Stimulated activated CD8-positive, alpha-beta memory T cell treated with anti-CD3 and anti-CD28 coated beads, Interleukin-15, amount 100 ng/mL, for 1 hour (primary cell): ENCODE measurements around the gene KPNA6.
"Not testable (repeated sequence)": the region's sequence is repeated elsewhere in the genome, so short reads cannot be mapped to it uniquely, and the experiment has no call there.

Experiments used
- DNase-seq: peaks from one replicate; pipeline ENCODE4 v3.0.0-alpha.2; 2020; ENCODE audit warnings: low read depth

The KPNA6 gene

GRCh38 chr1:32100807-32101708 is 6.8 kb upstream of the KPNA6 start:
- DNase-seq: no peak

DNA sequence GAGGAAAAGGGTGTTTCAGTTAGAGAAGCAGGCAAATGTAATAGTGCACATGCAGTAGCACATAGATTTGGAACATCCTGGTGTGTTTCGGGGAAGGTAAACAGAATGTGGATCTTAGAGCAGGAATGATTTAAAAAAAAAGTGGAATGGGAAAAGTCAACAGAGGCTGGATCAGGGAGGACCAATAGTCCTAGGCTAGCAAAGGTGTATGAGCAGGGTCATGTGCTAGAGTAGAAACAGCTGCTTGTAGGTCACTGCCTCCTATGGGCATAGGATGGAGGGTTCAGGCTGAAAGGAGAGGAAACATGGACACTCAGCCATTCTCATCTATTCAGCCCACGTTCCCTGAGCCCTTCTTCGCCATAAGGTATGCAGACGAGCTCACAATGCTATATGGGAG is 3.7 kb upstream of the KPNA6 start:
- DNase-seq: no peak

- no peak for DNase-seq
Measured at GRCh38 chr1:32105338-32105737, 2.5 kb upstream of the KPNA6 start.

GRCh38 chr1:32106663-32107275 is 1.1 kb upstream of the KPNA6 start:
- DNase-seq: no peak

DNA sequence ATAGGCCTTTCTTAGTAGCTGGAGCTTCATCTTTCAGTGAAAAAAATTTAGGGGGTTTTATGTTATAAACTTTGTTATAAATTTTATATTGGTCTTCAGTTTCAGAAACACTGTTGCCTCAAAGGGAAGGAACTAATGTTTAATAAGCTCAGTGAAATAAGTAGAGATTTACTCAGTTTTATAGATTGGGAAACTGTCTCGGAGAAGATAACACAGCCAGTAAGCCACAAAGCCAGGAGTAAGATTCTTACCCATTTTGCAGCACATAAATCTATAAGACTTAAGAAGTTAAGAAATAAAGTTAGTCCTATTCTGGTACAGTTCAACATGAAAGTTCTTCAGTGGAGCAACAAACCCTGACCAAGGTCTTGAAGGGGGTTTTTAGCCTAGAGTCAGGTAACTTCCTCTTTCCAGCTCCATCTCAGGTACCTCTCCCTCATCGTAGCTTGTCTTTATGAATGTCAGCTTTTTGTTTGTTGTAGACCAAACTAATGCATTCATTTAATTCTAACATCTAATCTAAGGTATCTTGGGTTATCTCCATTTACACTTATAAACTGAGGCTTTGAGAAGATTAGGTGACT is 3.3 kb downstream of the KPNA6 start:
- no peak for DNase-seq

DNA sequence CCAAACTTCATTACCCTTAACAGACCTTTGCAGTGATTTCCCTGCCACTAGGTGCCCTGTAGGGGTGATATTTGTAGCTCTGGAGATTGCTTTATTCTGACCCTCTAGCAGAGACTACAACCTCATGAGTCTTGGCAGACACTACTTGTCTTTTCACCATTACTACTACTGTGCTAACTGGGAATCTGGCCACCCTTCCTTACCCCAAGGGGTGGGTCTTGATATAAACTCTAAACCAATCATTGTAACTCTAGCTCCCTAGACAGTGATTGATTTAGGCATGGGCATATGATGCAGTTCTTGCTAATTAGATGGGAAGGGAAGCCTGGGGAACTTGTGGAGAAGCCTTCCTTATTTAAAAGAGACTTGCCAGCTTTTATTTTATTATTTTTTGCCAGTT is 3.9 kb downstream of the KPNA6 start:
- DNase-seq: no peak

DNA sequence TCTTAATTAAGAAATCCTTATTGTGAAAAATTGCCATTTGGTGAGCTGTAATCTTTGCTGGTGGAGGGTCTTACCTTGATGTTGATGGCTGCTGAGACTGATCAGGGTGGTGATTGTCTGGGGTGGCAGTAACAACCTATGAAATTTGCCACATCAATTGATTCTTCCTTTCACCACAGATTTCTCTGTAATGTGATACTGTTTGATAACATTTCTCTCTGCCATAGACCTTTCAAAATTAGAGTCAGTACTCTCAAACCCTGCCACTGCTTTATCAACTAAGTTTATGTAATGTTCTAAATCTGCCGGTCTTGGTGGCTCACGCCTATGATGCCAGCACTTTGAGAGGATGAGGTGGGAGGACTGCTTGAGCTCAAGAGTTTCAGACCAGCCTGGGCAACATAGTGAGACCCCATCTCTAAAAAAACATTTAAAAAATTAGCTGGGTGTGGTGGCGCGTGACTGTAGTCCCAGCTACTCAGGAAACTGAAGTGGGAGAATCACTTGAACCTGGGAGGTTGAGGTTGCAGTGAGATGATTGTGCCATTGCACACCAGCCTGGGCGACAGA is 5.0 kb downstream of the KPNA6 start:
- DNase-seq: no peak

DNA sequence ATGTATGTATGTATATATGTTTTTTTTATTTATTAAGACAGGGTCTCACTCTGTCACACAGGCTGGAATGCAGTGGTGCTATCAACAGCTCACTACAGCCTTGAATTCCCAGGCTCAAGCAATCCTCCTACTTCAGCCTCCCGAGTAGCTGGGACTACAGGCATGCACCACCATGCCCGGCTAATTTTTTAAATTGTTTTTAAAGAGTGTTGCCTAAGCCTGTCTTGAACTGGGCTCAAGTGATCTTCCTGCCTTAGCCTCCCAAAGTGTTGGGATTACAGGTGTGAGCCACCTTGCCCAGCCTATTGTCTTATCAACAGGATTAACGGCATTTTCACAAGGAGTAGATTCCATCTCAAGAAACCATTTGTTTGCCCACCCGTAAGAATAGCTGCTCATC is 5.6 kb downstream of the KPNA6 start:
- not testable (repeated sequence) for DNase-seq

GRCh38 chr1:32114420-32114819 is 6.6 kb downstream of the KPNA6 start:
- no peak for DNase-seq

GRCh38 chr1:32115496-32115895 is 7.6 kb downstream of the KPNA6 start:
- no peak for DNase-seq

GRCh38 chr1:32116531-32116930 is 8.7 kb downstream of the KPNA6 start:
- DNase-seq: no peak

- DNase-seq: no peak
Measured at GRCh38 chr1:32122151-32122550, 14.3 kb downstream of the KPNA6 start.

DNA sequence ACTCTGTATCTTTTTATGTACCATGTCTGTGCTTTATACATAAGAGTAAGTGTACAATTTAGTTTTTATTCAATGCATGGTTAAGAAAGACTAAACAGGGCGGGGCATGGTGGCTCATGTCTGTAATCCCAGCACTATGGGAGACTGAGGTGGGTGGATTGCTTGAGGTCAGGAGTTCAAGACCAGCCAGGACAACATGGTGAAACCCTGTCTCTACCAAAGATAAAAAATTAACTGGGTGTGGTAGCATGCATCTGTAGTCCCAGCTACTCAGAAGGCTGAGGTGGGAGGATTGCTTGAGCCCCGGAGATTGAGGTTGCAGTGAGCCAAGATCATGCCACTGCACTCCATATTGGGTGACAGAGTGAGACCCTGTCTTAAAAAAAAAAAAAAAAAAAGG is 15.5 kb downstream of the KPNA6 start:
- not testable (repeated sequence) for DNase-seq

DNA sequence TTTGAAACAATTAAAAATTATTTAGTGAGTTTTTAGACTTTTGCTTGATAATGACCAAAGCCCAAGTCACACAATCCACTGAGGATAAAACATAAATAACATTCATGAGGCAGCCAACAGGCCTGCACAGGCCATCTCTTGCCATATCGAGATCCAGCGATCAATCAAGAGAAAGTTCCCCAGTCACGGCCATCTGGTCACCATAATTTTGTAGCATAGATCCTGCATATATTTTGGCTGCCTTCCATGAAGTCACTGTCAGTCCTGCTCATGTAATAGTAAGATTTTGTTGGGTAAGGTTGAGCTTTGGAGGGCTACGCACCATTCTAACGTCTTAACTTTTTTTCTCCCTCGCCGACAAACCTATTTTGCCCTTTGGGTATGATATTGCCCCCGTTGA is 17.5 kb downstream of the KPNA6 start:
- no peak for DNase-seq

GRCh38 chr1:32126770-32127169 is 18.9 kb downstream of the KPNA6 start:
- no peak for DNase-seq

DNA sequence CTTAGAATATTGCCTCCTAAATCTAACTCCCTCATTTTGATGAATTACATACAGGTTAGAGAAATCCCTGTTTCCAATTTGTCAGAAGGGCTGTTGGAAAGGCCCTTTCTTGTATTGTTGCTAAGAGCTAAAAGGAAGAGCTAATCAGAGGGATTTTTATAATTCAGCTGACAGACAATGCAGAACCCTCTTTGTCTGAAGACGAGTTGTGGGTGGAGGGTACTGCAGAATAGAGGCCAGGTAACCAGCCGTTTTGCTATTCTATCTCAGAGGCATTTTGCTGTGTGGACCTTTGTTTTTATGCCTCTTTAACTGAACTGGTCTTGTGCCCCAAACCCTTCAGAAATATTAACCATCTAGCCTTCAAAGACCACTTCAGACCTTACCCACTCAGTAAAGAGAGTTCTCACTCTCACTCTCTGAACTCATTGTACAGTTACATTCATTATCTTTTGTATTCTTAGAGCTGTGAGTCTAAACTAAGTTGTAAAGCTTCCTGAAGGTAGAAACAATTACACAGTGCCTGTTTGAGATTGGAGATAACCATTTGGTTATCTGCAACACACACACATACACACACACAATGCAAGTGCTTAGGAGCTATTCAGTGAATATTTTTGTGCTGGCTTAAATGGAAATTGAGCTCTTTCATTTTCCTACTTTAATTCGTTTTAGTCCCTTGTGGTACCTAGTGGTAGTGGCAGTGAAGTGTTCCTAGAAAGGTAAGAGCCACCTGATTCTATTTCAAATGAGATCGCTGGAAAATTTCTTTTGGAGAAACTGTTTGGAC is 19.7 kb downstream of the KPNA6 start:
- DNase-seq: no peak

- no peak for DNase-seq
Measured at GRCh38 chr1:32128479-32128878, 20.6 kb downstream of the KPNA6 start.

- DNase-seq: no peak
Measured at GRCh38 chr1:32128964-32129363, 21.1 kb downstream of the KPNA6 start.

GRCh38 chr1:32133950-32134280 is 26.1 kb downstream of the KPNA6 start:
- DNase-seq: not testable (repeated sequence)

DNA sequence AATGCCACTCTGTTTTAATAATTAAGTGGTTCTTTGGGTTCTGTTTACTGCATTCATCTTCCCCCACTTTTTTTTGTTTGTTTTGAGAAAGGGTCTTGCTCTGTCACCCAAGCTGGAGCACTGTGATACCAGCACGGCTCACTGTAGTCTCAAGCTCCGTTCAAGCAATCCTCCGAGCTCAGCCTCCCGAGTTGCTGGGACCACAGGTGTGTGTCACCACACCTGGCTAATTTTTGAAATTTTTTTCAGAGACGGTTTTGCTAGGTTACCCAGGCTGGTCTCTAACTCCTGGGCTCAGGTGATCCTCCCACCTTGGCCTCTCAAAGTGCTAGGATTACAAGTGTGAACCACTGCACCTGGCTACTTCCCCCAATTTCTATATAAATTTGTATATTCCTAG is 29.3 kb downstream of the KPNA6 start:
- DNase-seq: no peak

- DNase-seq: no peak
Measured at GRCh38 chr1:32138965-32139364, 31.1 kb downstream of the KPNA6 start.
